Measurements from ENCODE around the gene PCCA. TPM values are rescaled to one million over a fixed set of nuclear protein-coding genes. Genes with fewer than 3 reads are reported as not detected.
"Not testable (repeated sequence)": the region's sequence is repeated elsewhere in the genome, so short reads cannot be mapped to it uniquely, and the experiment has no call there.

Gene PCCA
- total RNA-seq, 1 donor from 2014 or later: 15.7 TPM

- intact Hi-C loops (cut with micrococcal nuclease): no loop called here
Measured at GRCh38 chr13:100565286-100565685, 476.4 kb downstream of the PCCA start.

DNA sequence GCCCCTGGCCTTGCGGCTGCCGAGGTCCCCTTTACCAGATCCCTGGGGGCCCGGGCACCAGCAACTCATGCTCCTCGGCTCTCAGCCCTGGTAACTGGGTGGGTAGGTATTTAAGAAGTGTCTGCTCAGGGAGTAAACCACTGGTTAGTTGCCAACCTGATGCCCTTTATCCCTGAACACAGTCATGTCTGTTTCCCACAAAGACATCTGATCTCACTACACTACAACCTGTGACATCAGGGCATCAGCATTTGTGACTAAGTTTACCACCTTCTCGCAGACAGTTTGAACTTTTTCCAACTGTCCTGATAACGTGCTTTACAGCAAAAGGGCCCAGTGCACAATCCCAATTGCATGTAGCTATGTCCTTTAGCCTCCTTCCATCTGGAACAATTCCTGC lies 477.6 kb downstream of the PCCA start:
- intact Hi-C loops (cut with micrococcal nuclease): no loop called here

DNA sequence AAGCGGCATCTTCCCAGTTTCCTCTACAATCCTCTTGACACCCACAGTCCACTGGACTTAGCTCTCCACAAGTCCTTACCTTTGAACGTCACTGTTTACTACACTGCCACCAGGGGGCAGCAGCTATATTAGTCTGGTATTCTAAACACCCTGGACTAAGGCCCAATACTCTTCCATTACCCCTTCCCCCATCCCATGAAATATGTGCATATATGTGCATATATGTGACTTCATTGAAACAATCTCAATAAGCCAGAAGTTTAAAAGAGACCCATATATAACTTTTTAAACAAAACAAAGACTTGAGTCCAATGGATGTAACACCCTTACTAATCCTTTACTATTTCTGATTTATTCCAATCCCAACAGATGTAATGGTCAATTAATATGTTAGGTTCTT lies 484.2 kb downstream of the PCCA start:
- intact Hi-C loops (cut with micrococcal nuclease): loop anchor here (1.0 kb wide), 7 partner anchors 15 to 915 kb away; partner anchors contain the start of gene GGACT

- intact Hi-C loops (cut with micrococcal nuclease): not testable (repeated sequence)
Measured at GRCh38 chr13:100577239-100577638, 488.3 kb downstream of the PCCA start.

Other genes starting within 250 kb of the PCCA start
- not detected in 2 replicates for gene ZIC5, start 117.3 kb upstream of the PCCA start, total RNA-seq
- gene ZIC2, start 107.3 kb upstream of the PCCA start, total RNA-seq: 1.7 and 2.1 TPM in 2 replicates